Tibial nerve (tissue), 4 donors: ENCODE data around the gene IRAK1.
A peak's percentile ranks its signal among the peaks of the same experiment; 100 is the strongest.

Source experiments
- CTCF ChIP-seq, 5 experiments: fragments of 200-600 bp in 3 of 5; fragments of 450-650 bp in 2 of 5; sonication (generic) in 3 of 5; IDR thresholded peaks; one replicate each; pipeline ENCODE4 v1.5.1; 2016 to 2019; ENCODE audit warnings: antibody characterized with exemption in 5 of 5, mild to moderate bottlenecking in 3 of 5, moderate library complexity in 2 of 5
- EP300 ChIP-seq, 2 donors: sonication (generic); formaldehyde crosslinking; IDR thresholded peaks; one replicate each; pipeline ENCODE4 v1.6.1; 2017; ENCODE audit warnings: antibody characterized with exemption in 2 of 2, mild to moderate bottlenecking in 1 of 2
- POLR2A ChIP-seq, 2 donors: fragments of 450-650 bp; IDR thresholded peaks; one replicate each; pipeline ENCODE4 v1.6.1; 2017; ENCODE audit warnings: antibody characterized with exemption in 2 of 2, mild to moderate bottlenecking in 2 of 2, moderate library complexity in 2 of 2

- TF ChIP-seq POLR2A (IDR thresholded peaks at IDR 0.05) (no peak), CTCF (IDR thresholded peaks at IDR 0.05) (peak; percentile 48 to 74 (median 61)), EP300 (IDR thresholded peaks at IDR 0.05) (no peak)
Observed at GRCh38 chrX:154051201-154051810, 31.6 kb upstream of the IRAK1 start.
